Measurements from ENCODE around the gene TLR10. TPM values are rescaled to one million over a fixed set of nuclear protein-coding genes. Genes with fewer than 3 reads are reported as not detected.
"Not testable (repeated sequence)": the region's sequence is repeated elsewhere in the genome, so short reads cannot be mapped to it uniquely, and the experiment has no call there.

Gene TLR10
- total RNA-seq, 1 donor from 2014 or later, result not detected

- no peak for DNase-seq (ENCODE audit: extremely low spot score in 2 of 2)
- no peak for TF ChIP-seq CTCF (IDR thresholded peaks at IDR 0.05)
- TF ChIP-seq POLR2AphosphoS5 (IDR thresholded peaks at IDR 0.05; ENCODE audit: insufficient read depth in 1 of 2, low read depth in 1 of 2), result no peak
- no peak for TF ChIP-seq POLR2A (IDR thresholded peaks at IDR 0.05)
- Histone ChIP-seq H3K9me3 (no peaks in the 10 kb centered on the region), H3K4me1 (no peaks in the 10 kb centered on the region), H3K4me3 (no peak overlapping the region), H3K27me3 (no peaks in the 10 kb centered on the region), H3K27ac (no peak overlapping the region), H3K36me3 (no peaks in the 10 kb centered on the region)
- intact Hi-C loops (cut with DNase I), result no loop called here
These were observed 8.4 kb downstream of the TLR10 start for GRCh38 chr4:38774181-38774955.

GRCh38 chr4:38770281-38770680 lies 12.5 kb downstream of the TLR10 start:
- DNase-seq (ENCODE audit: extremely low spot score in 2 of 2); H3K4me1 ChIP-seq; intact Hi-C loops (cut with DNase I); H3K27me3 ChIP-seq; H3K4me3 ChIP-seq; H3K9me3 ChIP-seq; H3K36me3 ChIP-seq; H3K27ac ChIP-seq: not testable (repeated sequence)

DNA sequence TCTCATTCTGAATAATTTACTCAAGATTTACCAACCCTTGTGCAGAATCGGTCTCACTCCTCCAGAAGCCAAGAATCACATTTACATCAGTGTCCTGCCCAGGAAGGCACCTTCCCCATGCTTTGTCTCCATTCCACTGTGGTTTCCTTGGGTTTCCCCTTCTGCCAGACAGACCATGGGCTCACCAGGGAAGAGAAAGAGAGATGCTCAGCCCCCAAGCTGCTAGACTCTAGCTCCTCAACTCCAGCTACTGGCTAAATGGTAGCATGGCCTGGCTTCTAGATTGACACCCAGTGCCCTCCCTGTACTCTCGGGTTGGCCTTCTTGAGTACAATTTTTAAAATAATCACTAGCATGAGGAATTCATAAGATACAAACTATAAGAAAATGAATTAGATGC lies 12.9 kb downstream of the TLR10 start:
- Histone ChIP-seq H3K9me3 (no peaks in the 10 kb centered on the region), H3K27me3 (no peaks in the 10 kb centered on the region), H3K4me3 (no peak overlapping the region), H3K36me3 (no peaks in the 10 kb centered on the region), H3K27ac (no peak overlapping the region), H3K4me1 (no peaks in the 10 kb centered on the region)
- no peak for DNase-seq (ENCODE audit: extremely low spot score in 2 of 2)
- TF ChIP-seq POLR2A (IDR thresholded peaks at IDR 0.05) (no peak), CTCF (IDR thresholded peaks at IDR 0.05) (no peak), POLR2AphosphoS5 (IDR thresholded peaks at IDR 0.05; ENCODE audit: insufficient read depth in 1 of 2, low read depth in 1 of 2) (no peak)
- intact Hi-C loops (cut with DNase I), result no loop called here

GRCh38 chr4:38769441-38769840 lies 13.3 kb downstream of the TLR10 start:
- no peak for DNase-seq (ENCODE audit: extremely low spot score in 2 of 2)
- H3K27me3 ChIP-seq, result no peaks in the 10 kb centered on the region
- no peaks in the 10 kb centered on the region for H3K36me3 ChIP-seq
- no peak overlapping the region for H3K27ac ChIP-seq
- no peaks in the 10 kb centered on the region for H3K9me3 ChIP-seq
- no peak overlapping the region for H3K4me3 ChIP-seq
- TF ChIP-seq CTCF (IDR thresholded peaks at IDR 0.05) (no peak), POLR2A (IDR thresholded peaks at IDR 0.05) (no peak), POLR2AphosphoS5 (IDR thresholded peaks at IDR 0.05; ENCODE audit: insufficient read depth in 1 of 2, low read depth in 1 of 2) (no peak)
- no peaks in the 10 kb centered on the region for H3K4me1 ChIP-seq
- intact Hi-C loops (cut with DNase I), result no loop called here

- TF ChIP-seq POLR2AphosphoS5 (IDR thresholded peaks at IDR 0.05; ENCODE audit: insufficient read depth in 1 of 2, low read depth in 1 of 2) (no peak), CTCF (IDR thresholded peaks at IDR 0.05) (no peak), POLR2A (IDR thresholded peaks at IDR 0.05) (no peak)
- Histone ChIP-seq H3K4me1 (no peaks in the 10 kb centered on the region), H3K27me3 (no peaks in the 10 kb centered on the region), H3K27ac (no peak overlapping the region), H3K9me3 (no peaks in the 10 kb centered on the region), H3K36me3 (no peaks in the 10 kb centered on the region), H3K4me3 (no peak overlapping the region)
- intact Hi-C loops (cut with DNase I), result no loop called here
- DNase-seq (ENCODE audit: extremely low spot score in 2 of 2), result no peak
These were observed 13.8 kb downstream of the TLR10 start for GRCh38 chr4:38768968-38769394.

DNA sequence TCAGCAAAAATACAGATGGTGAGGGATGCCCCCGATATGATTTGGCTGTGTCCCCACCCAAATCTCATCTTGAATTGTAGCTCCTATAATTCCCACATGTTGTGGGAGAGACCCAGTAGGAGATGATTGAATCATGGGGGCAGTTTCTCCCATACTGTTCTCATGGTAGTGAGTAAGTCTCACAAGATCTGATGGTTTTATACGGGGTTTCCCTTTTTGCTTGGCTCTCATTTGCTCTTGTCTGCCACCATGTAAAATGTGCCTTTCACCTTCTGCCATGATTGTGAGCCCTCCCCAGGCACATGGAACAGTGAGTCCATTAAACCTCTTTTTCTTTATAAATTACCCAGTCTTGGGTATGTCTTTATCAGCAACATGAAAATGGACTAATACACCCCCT lies 15.8 kb downstream of the TLR10 start:
- H3K9me3 ChIP-seq; H3K27ac ChIP-seq; DNase-seq (ENCODE audit: extremely low spot score in 2 of 2); H3K4me1 ChIP-seq; intact Hi-C loops (cut with DNase I); H3K27me3 ChIP-seq; H3K4me3 ChIP-seq; H3K36me3 ChIP-seq: not testable (repeated sequence)

All from vagina (tissue), 2 donors.